Measurements from ENCODE around the gene EIF3B.
"Not testable (repeated sequence)": the region's sequence is repeated elsewhere in the genome, so short reads cannot be mapped to it uniquely, and the experiment has no call there.

Gene EIF3B

DNA sequence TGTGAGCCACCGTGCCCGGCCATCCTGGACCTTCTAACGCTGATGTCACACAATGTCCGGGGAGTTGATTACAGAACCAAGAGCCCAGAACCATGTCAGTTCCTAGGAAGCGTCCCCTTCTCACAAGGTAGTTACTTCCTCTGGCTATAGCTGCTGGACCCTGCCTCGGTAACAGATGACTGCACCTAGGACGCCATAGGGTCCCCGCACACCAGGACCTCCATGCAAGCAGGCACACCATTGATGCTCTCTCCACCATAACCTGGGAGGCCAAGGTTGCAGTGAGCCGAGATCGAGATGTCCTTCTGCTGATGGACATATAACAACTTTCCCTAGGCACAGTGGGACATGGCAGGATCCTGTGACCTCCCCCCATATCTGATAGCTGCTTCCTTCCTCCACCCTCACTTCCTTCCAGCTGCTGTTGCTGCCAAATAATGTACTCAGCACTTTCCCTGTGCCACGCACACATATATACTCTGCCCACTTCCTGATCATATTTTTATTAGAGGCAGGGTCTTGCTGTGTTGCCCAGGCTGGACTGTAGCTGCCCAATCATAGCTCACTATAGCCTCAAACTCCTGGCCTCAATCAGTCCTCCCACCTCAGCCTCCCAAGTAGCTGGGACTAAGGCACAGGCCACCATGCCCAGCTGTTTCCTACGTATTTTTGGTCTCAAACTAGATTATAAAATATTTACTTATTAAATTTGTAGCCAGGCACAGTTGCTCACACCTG, 36.9 kb upstream of the EIF3B start:
- H3K27ac ChIP-seq = no peak overlapping the region
- no peak for DNase-seq
- no peaks in the 10 kb centered on the region for H3K36me3 ChIP-seq (replicated peaks)
- TF ChIP-seq CTCF (IDR thresholded peaks at IDR 0.05; ENCODE audit: low read depth, low read length, missing control alignments) = no peak
- H3K27me3 ChIP-seq (replicated peaks) = no peaks in the 10 kb centered on the region
- in situ Hi-C loops (cut with HindIII; ENCODE audit: low pct_ligation_motif_present, low sequenced_read_pairs) = no loop called here
- H3K4me3 ChIP-seq (ENCODE audit: low read depth, low read length) = no peak overlapping the region

GRCh38 chr7:2321020-2321419, 33.6 kb upstream of the EIF3B start:
- no peak overlapping the region for H3K27ac ChIP-seq
- no peak overlapping the region for H3K4me3 ChIP-seq (ENCODE audit: low read depth, low read length)

DNA sequence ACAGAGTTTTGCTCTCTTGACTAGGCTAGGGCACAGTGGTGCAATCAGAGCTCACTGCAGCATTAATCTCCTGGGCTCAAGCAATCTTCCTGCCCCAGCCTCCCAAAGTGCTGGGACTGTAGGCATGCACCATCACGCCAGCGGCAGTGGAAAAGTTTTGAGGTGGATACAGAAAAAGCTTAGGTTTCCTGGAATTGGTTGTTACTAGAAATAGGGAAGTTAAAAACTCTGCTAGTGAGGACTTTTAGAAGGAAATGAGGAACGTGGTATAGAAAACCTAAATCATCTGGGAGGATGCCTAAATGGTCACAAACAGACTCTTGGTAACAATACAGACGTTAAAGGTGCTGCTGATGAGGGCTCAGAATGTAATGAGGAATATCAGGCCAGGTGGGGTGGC, 29.5 kb upstream of the EIF3B start:
- no peak for DNase-seq
- in situ Hi-C loops (cut with HindIII; ENCODE audit: low pct_ligation_motif_present, low sequenced_read_pairs) = no loop called here
- no peak overlapping the region for H3K27ac ChIP-seq
- TF ChIP-seq CTCF (IDR thresholded peaks at IDR 0.05; ENCODE audit: low read depth, low read length, missing control alignments) = no peak
- no peak overlapping the region for H3K4me3 ChIP-seq (ENCODE audit: low read depth, low read length)
- H3K36me3 ChIP-seq (replicated peaks) = no peaks in the 10 kb centered on the region
- no peaks in the 10 kb centered on the region for H3K27me3 ChIP-seq (replicated peaks)

More at GRCh38 chr7:2321020-2321419, 33.6 kb upstream of the EIF3B start:
- peak; percentile 36 for TF ChIP-seq CTCF (IDR thresholded peaks at IDR 0.05; ENCODE audit: low read depth, low read length, missing control alignments)
- no peak for DNase-seq
- Histone ChIP-seq H3K36me3 (replicated peaks) (no peaks in the 10 kb centered on the region), H3K27me3 (replicated peaks) (no peaks in the 10 kb centered on the region)
- in situ Hi-C loops (cut with HindIII; ENCODE audit: low pct_ligation_motif_present, low sequenced_read_pairs) = no loop called here

GRCh38 chr7:2326951-2327350, 27.7 kb upstream of the EIF3B start:
- TF ChIP-seq CTCF (IDR thresholded peaks at IDR 0.05; ENCODE audit: low read depth, low read length, missing control alignments) = no peak
- Histone ChIP-seq H3K27ac (no peak overlapping the region), H3K36me3 (replicated peaks) (no peaks in the 10 kb centered on the region), H3K27me3 (replicated peaks) (no peaks in the 10 kb centered on the region), H3K4me3 (ENCODE audit: low read depth, low read length) (no peak overlapping the region)
- in situ Hi-C loops (cut with HindIII; ENCODE audit: low pct_ligation_motif_present, low sequenced_read_pairs) = no loop called here
- no peak for DNase-seq

GRCh38 chr7:2330493-2330892, 24.1 kb upstream of the EIF3B start:
- in situ Hi-C loops (cut with HindIII; ENCODE audit: low pct_ligation_motif_present, low sequenced_read_pairs) = no loop called here
- H3K27ac ChIP-seq = no peak overlapping the region
- no peak overlapping the region for H3K4me3 ChIP-seq (ENCODE audit: low read depth, low read length)
- H3K36me3 ChIP-seq (replicated peaks) = no peaks in the 10 kb centered on the region
- DNase-seq = no peak
- no peaks in the 10 kb centered on the region for H3K27me3 ChIP-seq (replicated peaks)
- no peak for TF ChIP-seq CTCF (IDR thresholded peaks at IDR 0.05; ENCODE audit: low read depth, low read length, missing control alignments)

DNA sequence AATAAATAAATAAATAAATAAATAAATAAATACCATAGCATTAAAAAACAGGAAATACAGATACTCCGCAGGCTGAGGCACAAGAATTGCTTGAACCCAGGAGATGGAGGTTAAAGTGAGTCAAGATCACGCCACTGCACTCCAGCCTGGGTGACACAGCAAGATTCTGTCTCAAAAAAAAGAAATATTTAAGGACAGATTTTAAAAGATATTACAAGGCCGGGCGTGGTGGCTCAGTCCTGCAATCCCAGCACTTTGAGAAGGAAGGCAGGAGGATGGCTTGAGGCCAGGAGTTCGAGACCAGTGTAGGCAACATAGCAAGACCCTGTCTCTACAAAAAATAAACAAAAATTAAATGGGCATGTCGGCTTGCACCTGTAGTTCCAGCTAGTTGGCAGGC, 22.9 kb upstream of the EIF3B start:
- no peak for DNase-seq
- Histone ChIP-seq H3K4me3 (ENCODE audit: low read depth, low read length) (no peak overlapping the region), H3K27me3 (replicated peaks) (no peaks in the 10 kb centered on the region), H3K36me3 (replicated peaks) (no peaks in the 10 kb centered on the region), H3K27ac (no peak overlapping the region)
- in situ Hi-C loops (cut with HindIII; ENCODE audit: low pct_ligation_motif_present, low sequenced_read_pairs) = no loop called here
- TF ChIP-seq CTCF (IDR thresholded peaks at IDR 0.05; ENCODE audit: low read depth, low read length, missing control alignments) = no peak

DNA sequence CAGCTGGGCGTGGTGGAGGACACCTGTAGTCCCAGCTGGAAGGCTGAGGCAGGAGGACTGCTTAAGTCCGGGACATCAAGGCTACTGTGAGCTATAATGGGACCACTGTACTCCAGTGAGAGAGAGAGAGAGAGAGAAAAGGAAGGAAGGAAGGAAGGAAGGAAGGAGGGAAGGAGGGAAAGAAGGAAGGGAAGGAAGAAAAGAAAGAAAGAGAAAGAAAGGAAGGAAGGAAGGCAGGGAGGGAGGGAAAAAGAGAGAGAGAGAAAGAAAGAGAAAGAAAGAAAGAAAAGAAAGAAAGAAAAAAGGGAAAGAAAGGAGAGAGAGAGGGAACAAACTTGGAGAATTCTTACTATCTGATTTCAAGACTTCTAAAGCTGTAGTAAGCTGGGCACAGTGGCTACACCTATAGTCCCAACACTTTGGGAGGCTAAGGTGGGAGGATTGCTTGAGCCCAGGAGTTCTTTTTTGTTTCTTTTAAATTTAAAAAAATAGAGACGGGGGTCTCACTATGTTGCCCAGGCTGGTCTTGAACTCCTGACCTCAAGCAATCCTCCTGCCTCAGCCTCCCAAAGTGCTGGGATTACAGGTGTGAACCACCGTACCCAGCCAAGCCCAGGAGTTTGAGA, 21.9 kb upstream of the EIF3B start:
- H3K27ac ChIP-seq; DNase-seq; in situ Hi-C loops (cut with HindIII; ENCODE audit: low pct_ligation_motif_present, low sequenced_read_pairs); H3K36me3 ChIP-seq (replicated peaks); H3K27me3 ChIP-seq (replicated peaks); H3K4me3 ChIP-seq (ENCODE audit: low read depth, low read length): not testable (repeated sequence)

Data from brain microvascular endothelial cell (primary cell).